IPS-18c (cell line): ENCODE data around the gene USP48.

Experiments used
- H3K4me3 ChIP-seq: 2 replicates; pipeline ENCODE4 v1.7.0; 2013; ENCODE audit warnings: low read depth, mild to moderate bottlenecking, low read length, moderate library complexity; ENCODE audit not compliant: insufficient read depth
- H3K9me3 ChIP-seq: one replicate; pipeline ENCODE4 v1.6.1; 2013; ENCODE audit warnings: mild to moderate bottlenecking, low read length, moderate library complexity; ENCODE audit not compliant: control insufficient read depth, insufficient read depth

The USP48 gene

GRCh38 chr1:21669258-21670058 lies 113.5 kb downstream of the USP48 start, which contains the start of gene RAP1GAP:
RAP1GAP (minus strand) TSS chr1:21669357; CDS start chr1:21620032, 49,325 bp downstream.
- Histone ChIP-seq H3K4me3 (peak within 1 kb of the TSS; percentile 73), H3K9me3 (no peaks in the 10 kb centered on the region)

GRCh38 chr1:21668951-21669257 lies 114.0 kb downstream of the USP48 start:
- Histone ChIP-seq H3K9me3 (no peaks in the 10 kb centered on the region), H3K4me3 (peak overlapping the region; percentile 73)

- peak overlapping the region; percentile 73 for H3K4me3 ChIP-seq
- H3K9me3 ChIP-seq = no peaks in the 10 kb centered on the region
Observed at GRCh38 chr1:21668232-21668950, 114.6 kb downstream of the USP48 start.

GRCh38 chr1:21667348-21668231 lies 115.4 kb downstream of the USP48 start:
- no peaks in the 10 kb centered on the region for H3K9me3 ChIP-seq
- no peak overlapping the region for H3K4me3 ChIP-seq

GRCh38 chr1:21666576-21667320 lies 116.2 kb downstream of the USP48 start:
- H3K4me3 ChIP-seq = no peak overlapping the region

GRCh38 chr1:21665711-21666575 lies 117.0 kb downstream of the USP48 start:
- Histone ChIP-seq H3K4me3 (no peak overlapping the region), H3K9me3 (no peaks in the 10 kb centered on the region)

More at GRCh38 chr1:21666576-21667320, 116.2 kb downstream of the USP48 start:
- H3K9me3 ChIP-seq = no peaks in the 10 kb centered on the region

GRCh38 chr1:21664806-21665588 lies 118.0 kb downstream of the USP48 start:
- Histone ChIP-seq H3K4me3 (no peak overlapping the region), H3K9me3 (no peaks in the 10 kb centered on the region)

- Histone ChIP-seq H3K9me3 (no peaks in the 10 kb centered on the region), H3K4me3 (no peak overlapping the region)
Observed at GRCh38 chr1:21663951-21664805, 118.8 kb downstream of the USP48 start.

- H3K9me3 ChIP-seq = no peaks in the 10 kb centered on the region
- H3K4me3 ChIP-seq = no peak overlapping the region
Observed at GRCh38 chr1:21663248-21663950, 119.5 kb downstream of the USP48 start.

- H3K4me3 ChIP-seq = no peak overlapping the region
Observed at GRCh38 chr1:21662426-21663247, 120.3 kb downstream of the USP48 start.

GRCh38 chr1:21661886-21662285 lies 121.1 kb downstream of the USP48 start:
- Histone ChIP-seq H3K4me3 (no peak overlapping the region), H3K9me3 (no peaks in the 10 kb centered on the region)

More at GRCh38 chr1:21662426-21663247, 120.3 kb downstream of the USP48 start:
- no peaks in the 10 kb centered on the region for H3K9me3 ChIP-seq

GRCh38 chr1:21659924-21660326 lies 123.0 kb downstream of the USP48 start:
- H3K9me3 ChIP-seq = no peaks in the 10 kb centered on the region
- H3K4me3 ChIP-seq = peak overlapping the region; percentile 63

GRCh38 chr1:21659099-21659923 lies 123.6 kb downstream of the USP48 start:
- Histone ChIP-seq H3K9me3 (no peaks in the 10 kb centered on the region), H3K4me3 (peak overlapping the region; percentile 63)
